Amniotic stem cell (primary cell): ENCODE results near the gene ABHD8.

Source experiments
- DNase-seq: peaks from one replicate; lab custom pipeline; 2025; lab: John Stamatoyannopoulos, UW

ABHD8 gene

DNA sequence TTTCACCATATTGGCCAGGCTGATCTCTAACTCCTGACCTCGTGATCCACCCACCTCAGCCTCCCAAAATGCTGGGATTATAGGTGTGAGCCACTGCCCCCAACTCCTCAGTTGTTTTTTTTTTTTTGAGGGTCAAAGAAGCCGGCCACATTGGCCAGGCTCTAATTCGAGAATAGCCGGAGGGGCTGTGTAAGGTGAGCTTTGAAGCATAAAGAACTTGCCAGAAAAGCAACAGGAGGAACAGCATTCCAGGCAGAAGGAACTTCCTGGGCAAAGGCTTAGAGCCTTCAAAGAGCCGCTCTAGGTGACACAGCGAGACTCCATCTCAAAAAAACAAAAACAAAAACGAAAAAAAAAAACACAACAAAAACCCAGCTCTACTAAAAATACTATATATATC, 37.2 kb downstream of the ABHD8 start:
- DNase-seq: no peak

DNA sequence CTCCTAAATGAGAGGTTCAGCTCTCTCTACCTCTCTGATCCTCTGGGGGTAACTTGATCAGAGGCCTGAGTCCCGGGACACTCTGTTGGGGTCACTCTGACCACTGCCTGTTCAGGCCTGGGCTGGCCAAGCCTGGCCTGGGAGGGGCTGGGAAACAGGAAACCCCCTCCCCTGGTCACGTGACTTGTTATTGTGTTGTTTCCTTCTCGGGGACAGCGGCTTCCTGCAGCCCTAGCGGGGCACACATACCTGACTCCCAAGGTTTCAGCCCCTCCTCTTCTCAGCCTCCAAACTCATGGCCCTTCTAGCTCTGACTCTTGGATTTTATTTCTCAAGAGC, 38.6 kb downstream of the ABHD8 start, which contains the start of gene USHBP1:
Gene USHBP1, minus strand, starts transcription at position 105 of the 339 bp plus-strand sequence. CDS start 446 bp downstream, outside the sequence.
- DNase-seq: no peak

DNA sequence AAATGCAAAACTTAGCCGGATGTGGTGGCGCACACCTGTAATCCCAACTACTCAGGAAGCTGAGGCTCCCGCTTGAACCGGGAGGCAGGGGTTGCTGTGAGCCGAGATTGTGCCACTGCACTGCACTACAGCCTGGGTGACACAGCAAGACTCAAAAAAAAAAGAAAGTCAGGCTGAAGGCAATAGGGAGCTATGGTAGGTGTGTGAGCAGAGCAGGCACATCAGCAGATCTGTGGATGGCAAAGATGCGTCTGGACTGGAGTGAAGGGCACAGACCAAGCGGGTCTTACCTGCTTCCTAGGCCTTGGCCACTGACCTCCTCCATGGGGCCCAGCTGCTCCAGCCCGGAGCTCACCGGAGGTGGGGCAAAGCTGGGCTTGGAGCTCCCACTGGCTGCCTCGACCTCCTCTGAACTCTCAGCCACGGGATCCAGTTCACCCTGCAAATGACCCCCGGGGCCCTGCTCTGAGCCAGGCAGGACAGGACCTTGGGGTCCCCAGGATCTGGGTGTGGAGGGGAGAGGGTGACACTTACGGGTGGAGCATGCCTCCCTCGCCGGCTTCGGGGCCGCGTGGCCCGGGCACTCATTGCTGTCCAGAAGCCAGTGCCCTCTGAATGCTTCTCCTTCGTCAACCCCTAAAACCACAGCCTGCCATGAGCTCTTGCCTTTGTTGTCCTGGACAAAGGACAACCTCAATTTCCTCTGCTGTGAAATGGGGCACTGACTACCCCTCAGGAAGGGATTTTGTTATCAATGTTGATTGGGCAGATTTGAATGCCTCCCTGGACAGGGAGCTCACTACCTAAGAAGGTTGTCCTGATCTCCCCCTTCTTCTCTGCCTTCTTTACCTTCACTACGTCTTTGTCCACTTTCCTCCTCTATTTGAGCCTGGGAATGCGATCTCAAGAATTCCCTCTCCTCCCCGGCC, 39.2 kb downstream of the ABHD8 start:
- no peak for DNase-seq

DNA sequence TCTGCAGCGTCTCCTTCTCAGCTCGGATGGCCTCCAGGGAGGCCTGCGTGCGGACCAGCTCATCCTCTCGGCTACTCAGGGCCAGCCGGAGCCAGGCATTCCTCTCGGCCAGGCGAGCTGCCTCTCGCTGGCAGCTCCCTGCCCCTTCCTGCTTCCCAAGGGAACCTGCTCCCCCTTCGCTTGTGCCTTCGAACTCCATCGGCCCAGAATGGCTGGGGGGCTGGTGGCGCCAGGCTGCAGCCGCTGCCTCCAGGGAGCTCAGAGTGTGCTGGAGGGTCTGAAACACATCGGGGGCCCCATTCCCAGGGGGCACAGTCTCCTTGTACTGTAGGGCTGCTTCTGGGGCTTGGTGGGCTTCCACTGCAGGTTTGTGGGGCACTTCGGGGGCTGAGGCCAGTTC, 40.7 kb downstream of the ABHD8 start:
- DNase-seq: no peak

DNA sequence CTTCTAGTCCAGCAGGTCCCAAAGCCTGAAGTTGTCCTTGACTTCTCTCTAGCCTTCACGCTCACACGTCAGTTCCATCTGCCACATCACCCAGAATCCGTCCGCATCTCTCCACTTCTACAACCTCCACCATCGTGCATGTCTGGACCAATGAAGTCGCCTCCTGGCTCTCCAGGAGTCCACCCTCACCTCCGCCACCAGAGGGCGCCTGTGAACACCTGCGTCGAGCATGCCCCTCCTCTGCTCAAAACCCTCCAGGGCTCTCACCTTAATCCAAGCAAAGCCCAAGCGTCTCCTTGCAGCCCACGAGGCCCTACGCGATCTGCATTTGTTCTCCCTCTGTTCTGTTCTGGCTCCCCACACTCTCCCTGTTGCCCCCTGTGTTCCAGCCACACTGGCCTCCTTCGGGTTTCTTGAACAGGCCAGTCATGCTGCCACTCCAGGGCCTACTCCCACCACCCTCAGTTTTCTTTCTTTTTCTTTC, 42.3 kb downstream of the ABHD8 start:
- DNase-seq: no peak

DNA sequence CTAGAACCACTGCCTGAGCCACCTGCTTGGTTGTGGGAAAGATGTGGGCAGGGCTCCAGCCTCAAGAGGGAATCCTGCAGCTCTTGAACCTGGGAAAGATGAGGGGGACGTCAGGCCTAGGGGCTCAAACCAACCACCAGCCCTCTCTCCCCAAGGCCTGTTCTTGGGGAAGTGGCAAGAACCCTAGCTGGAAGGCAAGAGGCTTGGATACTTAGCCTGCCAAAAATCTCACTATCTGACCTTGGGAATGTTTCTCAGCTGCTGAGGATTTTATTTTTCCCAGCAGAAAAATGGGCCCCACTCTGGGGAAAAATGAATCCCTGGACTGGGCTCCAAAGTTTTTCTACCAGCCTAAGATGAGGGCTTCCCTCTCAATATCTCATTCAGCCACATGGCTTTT, 43.3 kb downstream of the ABHD8 start:
- DNase-seq: no peak

DNA sequence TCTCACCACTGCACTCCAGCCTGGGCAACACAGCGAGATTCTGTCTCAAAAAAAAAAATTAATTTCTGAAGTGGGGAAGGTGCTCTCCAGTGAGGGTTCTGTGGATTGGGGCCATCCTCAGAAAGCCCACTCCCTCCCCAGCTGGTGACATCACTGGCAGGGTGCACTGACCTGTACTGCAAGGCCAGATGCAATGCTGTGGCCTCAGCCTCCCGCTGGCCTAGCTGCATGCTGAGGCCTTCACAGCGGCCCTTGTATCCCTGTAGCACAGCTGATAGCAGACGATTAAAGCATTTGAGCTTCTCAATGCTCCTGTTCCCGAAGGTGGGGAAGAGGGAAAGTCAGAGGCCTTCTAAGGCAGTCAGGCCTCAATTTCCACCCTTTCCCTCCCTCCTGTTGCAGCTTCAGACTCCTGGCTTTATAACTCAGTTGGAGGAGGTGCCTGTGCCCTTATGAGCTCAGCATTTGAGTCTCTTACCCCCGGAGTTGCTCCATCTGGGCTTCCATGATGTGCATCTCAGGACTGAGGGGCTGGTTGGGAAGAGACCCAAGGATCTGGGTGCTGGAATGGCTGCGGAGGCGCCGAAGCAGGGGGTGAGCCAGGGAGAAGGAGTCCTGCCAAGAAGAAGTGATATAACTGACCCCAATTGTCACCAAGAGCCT, 44.0 kb downstream of the ABHD8 start:
- no peak for DNase-seq

DNA sequence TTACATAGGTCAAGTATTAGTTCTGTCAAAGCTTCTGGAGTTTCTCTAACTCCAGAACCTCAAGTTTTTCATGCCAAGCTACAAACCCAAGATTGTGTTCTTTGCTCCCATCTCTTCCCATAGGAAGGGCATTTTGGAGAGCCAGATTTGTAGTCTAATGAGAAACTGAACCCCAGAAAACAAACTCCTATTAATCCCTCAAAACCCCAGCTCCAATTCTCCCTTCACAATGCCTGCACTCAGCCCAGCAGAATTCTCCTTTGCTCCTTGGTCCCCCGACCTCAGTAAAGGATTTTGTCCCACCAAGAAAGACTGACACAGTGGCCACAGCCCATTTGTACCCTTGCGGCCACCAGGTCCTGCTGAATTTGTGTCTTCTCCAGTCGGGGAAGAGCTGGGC, 47.1 kb downstream of the ABHD8 start:
- no peak for DNase-seq

DNA sequence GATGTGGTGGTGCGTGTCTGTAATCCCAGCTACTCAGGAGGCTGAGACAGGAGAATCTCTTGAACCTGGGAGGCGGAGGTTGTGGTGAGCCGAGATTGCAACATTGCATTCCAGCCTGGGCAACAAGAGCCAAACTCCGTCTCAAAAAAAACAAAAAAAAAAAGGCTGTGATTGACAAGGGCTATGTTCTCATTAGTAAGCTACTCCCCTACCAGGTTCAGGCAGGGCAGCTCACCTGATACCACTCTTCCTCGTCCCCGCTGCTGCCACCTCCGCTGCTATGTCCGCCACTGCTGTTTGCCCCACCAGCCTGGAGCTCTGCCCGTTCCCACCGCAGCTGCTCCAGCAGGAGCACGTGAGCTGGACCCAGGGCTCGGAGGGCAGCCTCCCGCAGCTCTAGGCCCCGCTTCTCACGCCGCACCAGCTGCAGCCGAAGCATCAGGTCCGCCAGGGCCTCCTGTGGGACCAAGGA, 48.0 kb downstream of the ABHD8 start:
- no peak for DNase-seq

DNA sequence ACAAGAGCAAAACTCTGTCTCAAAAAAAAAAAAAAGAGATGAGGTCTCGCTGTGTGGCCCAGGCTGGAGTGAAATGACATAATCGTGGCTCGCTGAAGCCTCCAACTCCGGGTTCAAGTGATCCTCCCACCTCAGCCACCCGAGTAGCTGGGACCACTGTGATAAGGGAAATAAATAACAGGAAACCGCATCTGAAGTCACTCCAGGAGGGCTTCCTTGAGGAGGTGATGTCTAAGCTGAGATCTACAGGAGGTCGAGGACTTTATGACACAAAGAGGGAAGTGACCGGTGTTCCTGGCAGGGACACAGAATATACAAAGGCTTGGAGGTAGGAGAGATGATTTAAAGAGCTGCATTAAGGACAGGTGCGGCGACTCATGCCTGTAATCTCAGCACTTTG, 48.6 kb downstream of the ABHD8 start:
- no peak for DNase-seq

DNA sequence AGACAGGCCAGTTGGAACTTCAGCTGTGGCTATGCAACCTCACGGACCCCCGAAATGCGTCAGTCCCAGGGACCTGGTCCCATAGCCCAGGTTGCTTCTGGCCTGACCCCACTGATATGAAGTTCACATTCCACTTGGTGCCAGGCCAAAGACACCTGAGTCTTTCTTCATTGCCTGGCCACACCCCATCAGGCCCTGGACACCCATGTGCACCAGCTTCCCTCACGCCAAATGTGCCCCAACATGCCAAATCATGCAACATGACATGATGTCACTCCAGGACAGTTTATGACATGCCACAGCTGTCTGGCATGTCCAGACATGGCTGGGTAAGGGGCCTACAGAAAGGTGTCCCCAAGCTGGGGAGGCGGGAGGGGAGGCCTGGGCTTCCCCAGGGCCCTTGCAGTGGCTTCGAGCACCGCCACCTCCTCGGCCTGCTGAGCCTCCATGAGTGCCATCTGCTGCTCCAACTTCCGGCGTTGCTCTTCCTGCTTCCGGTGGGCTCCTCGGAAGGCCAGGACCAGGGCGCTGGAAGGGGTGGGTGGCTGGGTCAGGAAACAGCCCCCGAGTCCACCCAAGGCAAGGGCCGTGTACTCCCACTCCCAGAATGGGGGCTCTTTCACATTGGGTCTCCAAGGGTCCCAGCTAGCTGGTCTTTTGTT, 53.2 kb downstream of the ABHD8 start:
- DNase-seq: no peak

DNA sequence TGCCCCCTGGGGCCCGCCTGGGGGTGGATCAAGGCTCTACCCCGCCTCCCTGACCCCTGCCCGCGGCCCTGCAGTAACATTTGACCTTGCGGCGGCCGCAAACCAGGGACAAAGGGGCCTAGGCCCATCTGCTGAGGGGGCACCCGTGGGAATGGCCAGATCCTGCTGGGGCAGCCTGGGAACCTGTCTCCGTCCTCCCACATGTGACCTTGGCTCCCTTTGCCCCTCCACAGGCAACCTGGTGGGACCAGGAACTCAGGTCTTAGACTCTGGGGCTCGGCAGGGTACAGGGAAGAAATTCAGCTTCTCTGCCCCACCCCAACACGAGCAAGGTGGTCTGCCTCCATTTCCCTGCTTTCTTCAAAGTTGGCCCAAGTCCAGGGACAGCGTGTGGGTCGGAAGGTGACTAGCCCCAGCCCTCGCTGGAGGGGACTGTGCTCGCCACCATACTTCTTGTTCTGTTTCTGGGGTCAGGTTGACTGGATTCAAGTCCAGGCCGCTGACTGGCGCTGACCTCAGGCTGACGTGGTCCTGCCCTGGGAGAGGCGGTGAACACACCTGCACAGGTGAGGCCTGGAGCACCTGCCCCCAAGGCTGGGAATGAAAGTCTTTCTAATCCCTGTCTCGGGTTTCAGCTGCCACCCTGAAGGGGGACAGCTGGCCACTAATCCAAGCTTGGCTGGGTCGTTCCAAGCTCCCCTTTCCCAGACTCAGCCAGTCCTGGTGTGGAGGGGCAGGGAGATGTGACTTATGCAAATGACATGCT, 55.0 kb downstream of the ABHD8 start:
- no peak for DNase-seq

DNA sequence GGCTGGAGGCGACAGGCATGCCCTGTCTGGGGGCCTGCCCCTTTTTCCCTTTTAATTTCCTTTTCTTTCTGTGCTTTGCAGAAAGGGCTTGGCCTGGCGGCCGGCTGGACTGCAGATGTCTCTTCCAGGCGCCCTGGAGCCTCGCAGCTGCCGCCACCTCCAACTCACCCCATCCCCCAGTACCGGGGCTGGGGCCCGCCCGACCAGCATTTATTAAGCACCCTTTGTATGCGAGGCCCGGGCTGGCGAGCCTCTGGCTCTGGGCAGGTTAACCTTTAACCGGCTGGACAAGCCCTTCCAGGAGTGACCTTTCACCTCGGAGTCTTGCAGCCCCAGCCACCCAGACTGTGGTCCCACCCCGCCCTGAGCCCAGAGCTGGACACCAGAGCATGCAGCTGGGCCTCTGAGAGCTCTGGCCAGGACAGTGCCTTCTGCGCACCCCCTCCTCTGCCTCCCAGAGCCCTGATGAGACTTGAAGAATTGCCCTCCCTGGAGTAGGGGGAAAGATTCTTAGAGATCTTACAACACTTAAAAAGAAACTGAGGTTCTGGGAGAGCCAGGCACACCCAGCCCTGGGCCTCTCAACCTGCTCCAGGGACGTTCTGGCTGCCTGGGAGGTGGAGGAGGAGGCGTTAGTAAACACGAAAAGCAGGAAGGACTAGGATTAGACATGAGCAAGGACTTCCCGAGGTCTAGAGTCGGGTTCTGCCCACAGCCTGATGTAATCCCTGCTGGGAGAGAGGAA, 56.4 kb downstream of the ABHD8 start:
- no peak for DNase-seq

DNA sequence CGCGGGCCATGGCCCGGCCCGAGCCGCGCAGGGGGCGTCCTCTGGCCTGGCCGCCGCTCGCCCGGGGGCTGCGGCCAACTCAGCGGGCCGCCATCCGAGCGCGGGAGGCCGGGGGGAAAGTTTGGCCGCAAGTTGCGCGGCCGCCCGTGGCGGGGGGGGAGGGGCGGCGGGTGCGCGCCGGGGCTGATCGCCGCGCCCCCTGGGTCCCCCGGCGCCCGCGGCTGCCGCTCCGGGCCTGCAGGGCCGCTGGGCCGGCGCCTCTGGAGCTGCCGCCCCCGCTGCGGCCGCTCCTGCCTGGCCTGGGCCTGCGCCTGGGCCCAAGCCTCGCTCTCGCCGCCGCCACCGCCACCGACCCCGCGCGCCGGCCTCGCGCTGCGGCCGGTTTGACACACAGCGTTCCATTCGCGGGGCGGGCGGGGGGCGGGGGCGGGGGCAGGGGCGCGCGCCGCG, 57.7 kb downstream of the ABHD8 start, which contains the start of gene NR2F6:
Gene NR2F6, minus strand, starts transcription at position 385 of the 450 bp plus-strand sequence. CDS start 699 bp downstream, outside the sequence.
- DNase-seq: no peak

DNA sequence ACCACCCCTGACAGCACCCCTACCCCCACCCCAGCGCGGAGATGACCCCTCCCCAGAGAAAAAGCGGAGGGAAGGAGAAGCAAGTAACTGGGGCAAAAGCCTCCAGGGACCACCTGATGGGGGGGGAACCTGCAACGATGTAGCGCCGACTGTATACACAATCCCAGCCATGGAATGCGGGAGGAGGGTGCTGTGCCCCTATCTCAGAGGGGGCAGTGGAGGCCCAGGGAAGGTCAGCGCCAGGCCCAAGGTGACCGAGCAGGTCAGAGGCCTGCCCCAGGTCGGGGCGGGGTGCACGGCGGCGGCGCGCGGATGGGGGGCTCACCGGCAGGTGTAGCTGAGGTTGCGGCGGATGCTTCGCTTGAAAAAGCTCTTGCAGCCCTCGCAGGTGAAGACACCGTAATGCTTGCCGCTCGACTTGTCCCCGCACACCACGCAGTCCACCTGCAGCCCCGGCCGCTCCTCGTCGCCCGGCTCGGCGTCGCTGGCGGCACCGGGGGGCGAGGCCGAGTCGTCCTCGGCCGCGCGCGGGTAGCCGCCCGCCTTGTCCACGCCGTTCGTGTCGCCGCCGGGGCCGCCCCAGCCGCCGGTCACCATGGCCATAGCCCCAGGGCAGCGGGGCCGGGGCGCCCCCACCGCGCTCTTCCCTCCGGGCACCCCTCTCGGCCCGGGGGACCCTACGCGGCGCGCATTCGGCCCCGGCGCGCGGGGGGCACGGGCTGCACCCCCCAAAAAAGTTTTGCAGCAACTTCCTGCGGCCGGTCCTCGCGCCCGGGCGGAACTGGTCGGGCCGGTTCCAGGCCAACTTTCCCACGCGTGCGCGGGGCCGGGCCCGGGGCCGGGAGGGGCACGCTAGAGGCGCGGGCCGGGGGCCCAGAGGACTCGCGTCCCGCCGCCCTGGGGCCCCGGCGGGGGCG, 58.3 kb downstream of the ABHD8 start:
- no peak for DNase-seq

DNA sequence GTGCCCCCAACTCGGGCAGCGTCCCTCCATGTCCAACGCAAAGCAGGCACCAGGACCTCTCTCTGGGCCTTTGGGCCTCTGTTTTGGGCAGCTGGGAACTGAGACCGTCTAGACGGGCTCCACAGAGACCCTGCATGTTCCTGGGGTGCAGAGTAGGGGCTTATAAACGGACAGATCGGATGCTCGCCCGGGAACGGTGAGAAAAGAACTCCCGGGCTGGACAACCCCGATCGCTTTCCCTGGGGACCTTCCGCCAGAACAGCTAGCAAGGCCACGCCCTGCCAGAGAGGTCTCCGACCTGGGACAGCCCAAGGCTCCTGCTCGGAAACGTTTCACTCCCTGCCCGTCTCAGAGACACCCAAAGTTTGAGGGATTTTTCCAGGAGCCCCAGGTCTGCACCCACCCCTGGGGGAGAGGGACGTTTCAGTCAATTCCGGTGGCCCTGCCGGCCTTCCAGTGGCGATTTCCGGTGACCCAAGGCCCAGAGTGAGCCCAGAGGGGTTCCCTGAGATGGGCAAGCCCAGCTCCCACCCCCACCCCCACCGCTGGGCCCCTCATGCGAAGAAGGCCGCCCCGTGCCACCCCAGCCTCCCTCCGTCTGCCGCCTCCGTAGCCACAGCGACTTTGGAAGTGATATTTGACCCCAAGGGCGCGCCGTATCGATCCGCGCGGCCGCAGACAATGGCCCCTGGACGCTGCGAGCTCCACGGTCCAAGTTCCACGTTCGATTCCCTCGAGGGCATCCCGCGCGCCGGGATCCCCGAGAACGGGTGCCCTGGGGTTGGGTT, 59.2 kb downstream of the ABHD8 start:
- DNase-seq: no peak

DNA sequence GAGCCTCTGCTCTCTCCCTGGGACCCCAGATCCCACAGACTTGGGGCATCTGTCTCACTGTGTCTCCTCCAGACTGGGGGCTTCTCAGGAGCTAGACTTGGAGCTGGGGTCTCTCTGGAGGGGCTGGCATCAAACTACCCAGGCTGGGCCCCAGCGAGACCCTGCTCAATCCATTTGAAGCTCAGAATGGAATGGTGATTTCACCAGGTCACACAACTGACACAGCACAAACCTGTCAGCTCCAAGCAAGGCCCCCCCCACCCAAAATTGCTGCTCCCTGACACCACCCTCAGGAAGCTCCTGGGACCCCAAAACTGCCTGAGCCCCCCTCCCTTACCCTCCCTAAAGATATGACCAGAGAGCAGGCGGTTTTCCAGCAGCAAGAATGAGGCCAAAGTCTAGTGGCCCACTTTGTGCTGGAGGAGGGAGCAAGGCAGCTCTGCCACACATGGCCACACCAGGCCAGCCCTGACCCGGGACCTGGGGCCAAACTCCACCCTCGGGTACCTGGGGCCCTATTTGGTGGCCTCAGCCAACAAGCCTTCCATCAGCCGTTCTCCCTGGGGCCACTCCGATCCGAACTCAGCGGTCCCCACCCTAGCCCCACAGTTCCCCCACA, 59.9 kb downstream of the ABHD8 start:
- DNase-seq: no peak

DNA sequence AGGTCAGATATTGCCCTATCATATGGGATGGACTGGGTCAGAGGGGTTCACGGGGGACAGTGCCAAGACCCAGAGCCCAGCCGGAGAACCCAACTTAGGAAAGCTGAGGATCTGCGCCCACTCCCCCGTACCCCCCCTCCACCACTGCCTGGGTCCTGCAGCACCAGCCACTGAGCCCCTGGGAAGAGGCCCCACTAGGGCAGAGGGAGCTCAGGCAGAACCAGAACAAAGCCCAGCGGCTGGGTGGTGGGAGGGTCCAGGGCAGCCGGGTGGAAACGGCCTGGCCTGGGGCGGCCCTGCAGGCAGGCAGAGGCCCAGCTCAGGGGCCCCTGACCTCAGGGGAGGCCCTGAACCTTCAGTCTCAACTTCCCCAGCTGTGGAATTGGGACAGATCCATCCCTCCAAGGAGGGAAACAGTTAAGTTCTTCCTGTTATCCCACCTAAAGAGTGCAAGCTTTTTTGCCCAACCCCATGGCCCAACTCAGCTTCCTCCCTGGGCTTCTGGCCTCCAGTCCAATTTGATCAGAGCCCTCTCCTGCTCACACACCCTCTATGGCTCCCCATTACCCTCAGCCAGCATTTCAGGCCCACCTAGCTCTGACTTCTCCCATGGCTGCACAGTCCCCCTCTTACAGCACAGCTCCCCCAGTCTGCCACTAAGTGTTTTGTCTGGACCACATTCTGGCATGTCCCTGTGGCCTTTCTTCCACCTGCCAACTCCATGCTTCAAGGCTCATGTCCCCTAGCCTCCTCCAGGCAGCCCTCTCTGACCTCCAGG, 60.6 kb downstream of the ABHD8 start:
- no peak for DNase-seq
